HepG2 (cell line): ENCODE measurements around the gene CASTOR1. TPM values are rescaled to one million over a fixed set of nuclear protein-coding genes. Genes with fewer than 3 reads are reported as not detected.

Source experiments
- ATF3 ChIP-seq: sonication (generic); formaldehyde crosslinking; IDR thresholded peaks from 2 replicates; pipeline ENCODE4 v1.4.0; 2020; ENCODE audit warnings: missing genetic modification reagents
- ATF6 ChIP-seq: sonication (generic); formaldehyde crosslinking; conservative IDR thresholded peaks from 2 replicates; pipeline ENCODE4 v1.4.0; 2020; ENCODE audit warnings: missing genetic modification reagents
- CBX1 ChIP-seq: IDR thresholded peaks from one replicate; pipeline ENCODE4 v1.6.1; 2016; ENCODE audit warnings: antibody characterized with exemption, low read depth
- CSRNP1 ChIP-seq: sonication (generic); formaldehyde crosslinking; IDR thresholded peaks from 2 replicates; pipeline ENCODE4 v1.8.1; 2023; ENCODE audit warnings: mild to moderate bottlenecking, missing genetic modification reagents
- DMAP1 ChIP-seq: IDR thresholded peaks from 2 replicates; pipeline ENCODE4 v1.6.1; 2016
- GLI4 ChIP-seq: sonication (generic); formaldehyde crosslinking; IDR thresholded peaks from 2 replicates; pipeline ENCODE4 v1.5.1; 2020; ENCODE audit warnings: missing genetic modification reagents, mild to moderate bottlenecking, moderate library complexity, borderline replicate concordance
- HMGXB3 ChIP-seq: sonication (generic); formaldehyde crosslinking; IDR thresholded peaks from 2 replicates; pipeline ENCODE4 v1.4.0; 2020; ENCODE audit warnings: missing genetic modification reagents, borderline replicate concordance
- HOMEZ ChIP-seq: IDR thresholded peaks from 2 replicates; pipeline ENCODE4 v1.6.1; 2016; ENCODE audit warnings: low read depth
- NONO ChIP-seq, 2 experiments: fragments of 450-650 bp in 1 of 2; sonication (generic) in 1 of 2; formaldehyde crosslinking in 1 of 2; IDR thresholded peaks in 1 of 2; conservative IDR thresholded peaks in 1 of 2; 2 replicates each; pipeline versions ENCODE4 v1.6.1 to v1.8.0; 2017 to 2022; ENCODE audit warnings: mild to moderate bottlenecking in 1 of 2, missing genetic modification reagents in 1 of 2, moderate library complexity in 1 of 2
- SALL2 ChIP-seq: sonication (generic); formaldehyde crosslinking; IDR thresholded peaks from 2 replicates; pipeline ENCODE4 v1.8.1; 2023; ENCODE audit warnings: mild to moderate bottlenecking, missing genetic modification reagents, inconsistent platforms
- SMYD3 ChIP-seq: sonication (generic); formaldehyde crosslinking; IDR thresholded peaks from 2 replicates; pipeline ENCODE4 v1.8.1; 2023; ENCODE audit warnings: mild to moderate bottlenecking, missing genetic modification reagents
- STAG1 ChIP-seq: sonication (generic); formaldehyde crosslinking; IDR thresholded peaks from 2 replicates; pipeline ENCODE4 v1.4.0; 2020; ENCODE audit warnings: missing genetic modification reagents
- ZBTB38 ChIP-seq: sonication (generic); formaldehyde crosslinking; IDR thresholded peaks from 2 replicates; pipeline ENCODE4 v1.5.1; 2020; ENCODE audit warnings: mild to moderate bottlenecking, missing genetic modification reagents
- ZNF329 ChIP-seq: sonication (generic); formaldehyde crosslinking; IDR thresholded peaks from 2 replicates; pipeline ENCODE4 v1.9.0; 2021; ENCODE audit warnings: low read depth, mild to moderate bottlenecking, missing genetic modification reagents
- polyA plus RNA-seq, 8 experiments: library from polyadenylated mRNA; depleted of rRNA in 3 of 8; stranded (reverse) in 7 of 8; unstranded in 1 of 8; fragments of >200 nt; fragmentation: Illumina TruSeq in 4 of 8; extraction: Trizol in 4 of 8; gene quantifications; 2 replicates each; pipeline versions ENCODE4 v1.2.1 to v1.2.3, GENCODE V29; 2011 to 2016; ENCODE audit warnings: low read depth in 4 of 8, missing spikeins in 1 of 8, mixed read lengths in 1 of 8; ENCODE audit not compliant: insufficient read depth in 1 of 8
- total RNA-seq, 5 experiments: library from RNA; depleted of rRNA; stranded (reverse); fragments of >200 nt; fragmentation: Illumina TruSeq; extraction: Trizol; gene quantifications; 2 replicates each; pipeline ENCODE4 v1.2.3, GENCODE V29; 2016; ENCODE audit warnings: low read depth in 1 of 5

The CASTOR1 gene
- total and polyA plus RNA-seq, 2 of the 13 experiments (the other 11 are each of a cell fraction or from before 2014, with no cell fraction given): 2.6 to 4.4 TPM

GRCh38 chr22:30262917-30263741 lies 26.2 kb downstream of the CASTOR1 start (continued):
- no peak for TF ChIP-seq CSRNP1 (CRISPR knock-in tag)
- TF ChIP-seq ATF3 (CRISPR knock-in tag): no peak
- TF ChIP-seq SALL2 (CRISPR knock-in tag): no peak
- TF ChIP-seq HOMEZ (CRISPR knock-in tag): 0 out of 2 replicates have a peak, but pooled peaks have one; percentile 9
- no peak for TF ChIP-seq GLI4 (CRISPR knock-in tag)
- TF ChIP-seq HMGXB3 (CRISPR knock-in tag): no peak
- no peak for TF ChIP-seq ATF6 (CRISPR knock-in tag)
- no peak for TF ChIP-seq ZNF329 (CRISPR knock-in tag)
- no peak for TF ChIP-seq SMYD3 (CRISPR knock-in tag)
- TF ChIP-seq DMAP1 (CRISPR knock-in tag): peak; percentile 52; the same call in 1 of the 2 replicates
- no peak for TF ChIP-seq CBX1
- no peak for TF ChIP-seq NONO (IDR thresholded peaks at IDR 0.05)
- TF ChIP-seq NONO (CRISPR knock-in tag; conservative IDR thresholded peaks at IDR 0.05): no peak
- TF ChIP-seq STAG1 (CRISPR knock-in tag): peak; percentile 52
- peak; percentile 16; the same call in 1 of the 2 replicates for TF ChIP-seq ZBTB38 (CRISPR knock-in tag)
